NOMO-1 (cell line): ENCODE results near the gene GDA.

ENCODE experiments used
- DNase-seq, 2 experiments: peaks; one replicate each; lab custom pipeline; 2025; ENCODE audit not compliant: unreplicated experiment in 2 of 2; lab: John Stamatoyannopoulos, UW

Gene GDA

DNA sequence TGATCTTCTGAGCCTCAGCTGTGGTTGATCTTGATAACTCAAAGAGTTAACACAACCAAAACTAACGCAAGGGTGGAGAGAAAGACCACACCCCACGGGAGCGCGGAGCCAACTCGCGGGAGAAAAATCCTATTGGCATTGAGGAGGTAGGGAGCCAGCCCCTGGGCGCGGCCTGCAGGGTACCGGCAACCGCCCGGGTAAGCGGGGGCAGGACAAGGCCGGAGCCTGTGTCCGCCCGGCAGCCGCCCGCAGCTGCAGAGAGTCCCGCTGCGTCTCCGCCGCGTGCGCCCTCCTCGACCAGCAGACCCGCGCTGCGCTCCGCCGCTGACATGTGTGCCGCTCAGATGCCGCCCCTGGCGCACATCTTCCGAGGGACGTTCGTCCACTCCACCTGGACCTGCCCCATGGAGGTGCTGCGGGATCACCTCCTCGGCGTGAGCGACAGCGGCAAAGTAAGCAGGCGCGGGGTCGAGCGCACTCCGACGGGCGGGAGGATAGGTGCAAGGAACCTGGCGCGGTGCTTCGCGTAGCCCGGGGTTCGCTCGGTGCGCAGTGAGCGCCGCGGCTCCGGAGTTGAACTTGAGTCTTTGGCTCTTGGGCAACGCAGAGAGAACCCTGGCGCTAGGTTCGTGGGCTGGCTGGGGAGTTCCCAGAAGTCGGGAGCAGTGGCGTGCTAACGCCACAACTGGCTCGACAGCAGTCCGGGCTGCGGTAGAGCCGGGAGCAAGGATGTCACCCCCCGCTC, at the start of gene GDA:
Gene GDA (plus strand): TSS at position 210 of the 745 bp plus-strand sequence. CDS start 120 bp downstream, at position 330.
- no peak for DNase-seq

DNA sequence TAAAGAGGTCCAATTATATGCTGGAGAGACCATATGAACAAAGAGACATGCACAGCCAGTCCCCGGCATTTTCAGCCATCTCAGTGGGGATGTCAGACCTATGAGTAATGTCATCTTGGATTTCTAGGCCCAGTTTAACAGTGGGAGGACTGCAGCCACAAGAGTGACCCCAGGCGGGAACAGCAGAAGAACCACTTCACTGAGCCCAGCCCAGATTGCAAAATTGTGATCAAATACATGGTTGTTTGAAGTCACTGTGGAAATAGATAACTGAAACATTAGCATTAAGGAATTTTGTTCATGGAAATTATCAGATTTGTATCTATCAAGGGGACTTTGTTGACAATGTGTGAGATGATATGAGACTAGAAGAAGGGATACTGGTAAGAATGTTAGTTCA, 46.7 kb upstream of the GDA start:
- DNase-seq, result no peak

DNA sequence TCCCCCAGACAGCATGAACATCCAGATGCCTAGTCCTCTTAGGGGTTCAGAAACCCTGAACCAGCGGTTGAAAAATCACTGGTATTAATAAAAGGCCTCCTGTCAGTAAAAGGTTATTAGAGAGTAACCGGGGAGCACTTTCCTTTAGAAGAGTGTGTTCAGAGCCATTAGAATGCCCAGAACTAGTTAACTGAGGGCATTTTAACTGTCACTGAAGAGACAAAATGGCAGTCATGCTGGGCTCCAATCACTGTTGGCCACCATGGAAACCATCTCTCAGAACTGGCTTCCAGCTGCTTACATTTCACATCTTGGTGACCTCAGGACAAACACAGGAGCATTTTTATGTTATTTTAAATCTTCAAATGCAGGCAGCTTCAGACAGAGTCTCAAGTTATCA, 36.2 kb upstream of the GDA start:
- no peak for DNase-seq

DNA sequence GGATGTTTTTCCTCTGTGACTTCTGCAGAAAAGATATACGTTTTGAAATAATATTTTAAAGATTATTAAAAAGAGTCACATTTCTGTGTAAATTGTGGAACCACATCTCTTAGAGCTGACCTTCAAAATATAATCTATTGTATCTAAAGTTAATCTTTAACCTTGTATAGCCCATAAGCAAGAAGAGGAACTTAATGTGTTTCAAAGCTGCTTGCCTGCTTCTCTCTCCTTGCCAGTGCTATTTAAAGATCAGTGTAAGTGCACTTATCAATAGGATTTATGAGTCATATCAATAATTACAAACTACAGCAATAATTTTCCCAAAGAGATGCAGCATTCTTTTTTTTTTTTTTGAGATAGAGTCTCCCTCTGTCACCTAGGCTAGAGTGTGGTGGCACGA, 29.4 kb upstream of the GDA start:
- peak in 1 of 2 experiments; percentile 17 for DNase-seq

DNA sequence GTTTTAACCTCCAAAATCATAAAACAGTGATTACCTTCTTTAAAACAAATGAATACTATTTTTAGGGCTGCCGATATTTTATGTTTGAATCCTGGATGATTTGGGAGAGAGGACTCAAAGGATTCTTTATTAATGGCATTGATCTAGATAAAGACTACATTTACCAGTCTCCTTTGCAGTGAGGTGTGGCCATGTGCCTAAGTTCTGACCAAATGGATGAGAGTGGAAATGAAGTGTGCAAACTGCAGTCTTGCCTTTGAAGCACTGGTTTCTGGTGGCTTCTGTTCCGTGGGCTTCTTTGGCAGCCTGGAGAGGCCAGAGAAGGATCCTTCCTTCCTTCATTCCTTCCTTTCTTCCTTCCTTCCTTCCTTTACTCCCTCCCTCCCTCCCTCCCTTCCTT, 24.3 kb upstream of the GDA start:
- DNase-seq, result no peak

DNA sequence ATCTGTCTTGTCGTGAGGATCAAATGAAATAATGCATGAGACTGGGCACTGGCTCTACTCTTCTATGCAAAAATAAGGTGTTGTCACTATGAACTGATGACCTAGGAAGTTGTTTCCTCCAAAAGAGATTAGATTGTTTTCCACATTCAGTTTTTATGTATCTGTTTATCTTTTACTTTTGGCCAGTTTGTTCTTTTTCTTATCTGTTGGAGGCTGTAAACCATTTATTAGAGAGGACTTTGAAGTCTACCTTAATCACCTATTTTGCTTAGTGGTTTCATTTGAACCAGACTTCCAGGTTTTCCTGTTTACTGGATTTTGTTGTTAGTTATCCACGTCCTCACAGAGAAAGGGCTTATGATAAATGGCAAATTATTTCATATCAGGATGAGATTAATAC, 21.5 kb upstream of the GDA start:
- no peak for DNase-seq

DNA sequence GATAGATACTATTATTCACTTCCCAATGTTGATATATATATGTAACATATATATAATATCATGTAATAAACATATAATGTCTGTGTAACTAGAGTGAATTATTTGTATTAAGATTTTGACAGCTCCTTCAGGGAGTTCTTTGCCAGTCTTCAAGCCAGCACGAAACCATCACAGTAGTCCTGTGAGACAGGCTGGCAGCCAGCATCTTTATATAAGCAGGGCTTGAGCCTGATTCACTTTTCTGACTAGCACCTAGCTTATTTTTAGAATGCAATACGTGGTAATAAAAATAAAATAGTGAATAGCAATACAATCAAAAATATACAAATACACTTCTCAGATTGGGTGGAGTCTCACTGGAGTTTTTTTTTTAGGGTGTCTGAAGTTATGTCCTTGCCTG, 20.7 kb upstream of the GDA start:
- DNase-seq, result no peak

DNA sequence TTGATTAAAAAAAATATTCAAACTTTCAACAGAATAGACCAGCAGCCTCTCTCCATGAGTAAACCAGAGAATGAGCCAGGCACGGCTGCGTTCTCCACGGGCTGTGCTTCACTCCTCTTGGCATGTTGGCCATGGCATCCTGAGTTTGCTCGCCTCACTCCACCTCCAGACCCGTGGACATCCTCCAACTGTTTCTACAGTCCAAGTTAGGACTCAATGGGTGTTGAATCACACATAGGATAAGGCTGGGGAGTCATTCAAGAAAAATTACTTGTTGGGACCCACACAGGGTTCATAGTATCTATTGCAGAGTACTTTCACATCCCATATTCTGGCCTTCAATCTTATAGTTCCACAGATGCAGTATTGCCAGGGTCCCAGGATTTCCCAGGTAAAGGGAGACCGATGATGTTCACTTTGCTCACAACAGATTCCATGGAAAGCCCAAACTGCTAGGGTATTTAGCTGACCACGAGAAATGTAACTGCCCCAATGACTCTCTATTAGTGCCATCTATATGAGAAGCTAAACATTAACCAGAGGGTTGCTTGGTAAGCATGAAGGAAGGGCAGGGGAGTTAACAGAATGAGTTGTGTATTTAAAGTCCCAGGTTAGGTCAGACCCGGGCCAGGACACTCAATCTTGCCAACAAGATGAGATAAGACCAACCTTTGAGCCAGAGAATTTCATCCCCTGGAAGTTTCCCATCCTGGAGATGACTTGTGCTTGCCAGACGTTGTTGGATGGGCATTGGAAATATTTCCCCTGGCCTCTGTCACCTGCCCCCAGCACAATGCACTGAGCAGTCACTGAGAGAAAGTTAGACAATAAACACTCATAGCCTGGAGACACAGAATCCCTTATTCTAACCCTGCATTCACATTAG, 19.7 kb upstream of the GDA start:
- no peak for DNase-seq

DNA sequence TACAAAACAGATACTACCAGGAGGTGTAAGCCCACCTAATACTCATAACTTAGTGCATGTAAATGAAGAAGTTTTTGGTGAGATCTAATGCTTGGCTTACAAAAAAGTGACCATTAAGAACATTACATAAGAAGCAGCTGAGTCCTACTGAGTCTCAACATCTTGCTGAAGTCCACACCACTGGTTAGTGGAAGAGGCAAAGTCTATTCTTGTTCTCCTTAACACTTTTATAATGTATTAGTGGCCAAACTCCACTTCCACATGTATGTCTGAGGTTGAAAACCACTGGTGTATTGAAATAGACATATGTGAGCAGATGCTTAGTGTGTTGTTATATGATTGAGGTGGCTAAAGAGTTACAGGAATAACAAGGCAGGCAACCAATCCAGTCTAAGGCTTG, 18.9 kb upstream of the GDA start:
- DNase-seq, result no peak

DNA sequence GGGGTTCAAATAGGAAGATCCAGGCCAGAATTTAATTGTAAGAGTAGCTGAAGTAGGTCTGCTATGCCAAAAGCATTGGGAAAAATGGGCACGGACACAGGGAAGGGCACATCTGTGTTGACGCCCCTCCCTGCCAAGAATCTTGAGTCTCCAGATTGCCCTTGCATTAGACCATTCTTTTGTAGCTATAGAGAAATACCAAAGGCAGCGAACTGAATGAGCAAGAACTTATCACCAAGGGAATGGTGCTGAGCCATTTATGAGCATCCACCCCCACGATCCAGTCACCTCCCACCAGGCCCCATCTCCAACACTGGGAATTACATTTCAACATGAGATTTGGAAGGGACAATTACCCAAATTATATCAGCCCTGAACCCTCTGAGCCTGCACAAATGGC, 18.0 kb upstream of the GDA start:
- no peak for DNase-seq

DNA sequence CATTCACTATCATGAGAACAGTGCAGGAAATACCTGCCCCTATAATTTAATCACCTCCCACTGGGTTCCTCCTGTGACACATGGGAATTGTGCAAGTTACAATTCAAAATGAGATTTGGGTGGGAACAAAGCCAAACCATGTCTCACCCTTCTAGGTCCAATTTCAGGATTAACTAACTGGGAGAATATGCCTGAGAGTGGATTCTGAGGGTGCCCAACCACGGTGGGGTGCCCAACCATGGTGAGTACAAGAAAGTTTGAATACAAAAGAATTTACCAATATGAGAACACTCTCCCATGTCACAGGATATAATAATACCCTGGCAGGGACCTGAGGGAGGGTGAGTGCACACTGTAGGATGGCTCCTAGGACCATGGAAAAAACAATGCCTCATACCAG, 17.2 kb upstream of the GDA start:
- DNase-seq, result no peak

DNA sequence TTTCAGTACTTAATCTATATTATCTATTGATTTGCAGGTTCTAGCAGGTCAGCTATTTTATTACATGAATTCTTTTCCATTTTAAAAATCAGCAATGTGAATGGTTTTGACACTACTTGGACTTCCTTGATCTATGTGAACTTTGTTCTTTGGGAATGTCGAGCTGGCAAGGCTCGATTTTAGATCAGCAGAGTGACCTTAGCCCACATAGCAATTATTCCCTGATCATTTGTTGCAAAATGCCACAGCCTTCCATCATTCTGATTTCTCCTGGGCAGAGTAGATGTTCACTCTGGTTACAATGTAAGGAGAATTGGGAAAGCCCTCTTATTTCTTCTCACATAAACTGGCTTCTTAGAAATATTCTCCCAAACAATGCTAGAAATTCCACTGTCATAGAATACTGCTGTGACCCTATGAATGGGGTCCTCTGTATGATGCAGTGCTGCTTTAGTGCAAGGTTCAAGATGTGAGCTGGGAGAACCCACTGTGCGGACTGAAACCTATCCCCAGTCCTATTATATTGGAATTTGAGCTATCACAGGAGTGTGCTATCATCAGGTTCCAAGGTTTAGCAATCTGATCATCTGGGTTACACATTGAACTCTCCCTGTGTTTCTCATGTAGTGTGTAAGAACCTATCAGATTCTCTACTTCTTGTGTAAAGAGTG, 15.7 kb upstream of the GDA start:
- DNase-seq, result no peak

DNA sequence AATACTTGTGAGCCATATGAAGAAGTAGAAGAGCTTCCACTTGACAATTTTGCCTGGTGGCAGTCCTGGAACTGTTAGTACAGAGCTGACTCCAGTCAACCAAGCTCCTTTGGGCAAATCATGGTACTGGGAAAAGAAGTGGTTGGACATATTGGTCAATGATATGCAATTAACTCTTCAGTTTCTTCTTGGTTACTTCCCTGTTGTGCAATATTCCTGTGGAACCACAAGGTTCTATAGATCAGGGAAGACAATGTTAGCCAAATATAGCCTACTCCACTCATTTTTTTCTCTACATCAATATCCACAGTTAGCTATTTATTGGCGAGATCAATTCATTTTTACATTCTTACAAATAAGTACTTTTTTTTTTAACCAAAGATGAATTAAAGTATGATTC, 14.4 kb upstream of the GDA start:
- DNase-seq, result peak in 1 of 2 experiments; percentile 33

DNA sequence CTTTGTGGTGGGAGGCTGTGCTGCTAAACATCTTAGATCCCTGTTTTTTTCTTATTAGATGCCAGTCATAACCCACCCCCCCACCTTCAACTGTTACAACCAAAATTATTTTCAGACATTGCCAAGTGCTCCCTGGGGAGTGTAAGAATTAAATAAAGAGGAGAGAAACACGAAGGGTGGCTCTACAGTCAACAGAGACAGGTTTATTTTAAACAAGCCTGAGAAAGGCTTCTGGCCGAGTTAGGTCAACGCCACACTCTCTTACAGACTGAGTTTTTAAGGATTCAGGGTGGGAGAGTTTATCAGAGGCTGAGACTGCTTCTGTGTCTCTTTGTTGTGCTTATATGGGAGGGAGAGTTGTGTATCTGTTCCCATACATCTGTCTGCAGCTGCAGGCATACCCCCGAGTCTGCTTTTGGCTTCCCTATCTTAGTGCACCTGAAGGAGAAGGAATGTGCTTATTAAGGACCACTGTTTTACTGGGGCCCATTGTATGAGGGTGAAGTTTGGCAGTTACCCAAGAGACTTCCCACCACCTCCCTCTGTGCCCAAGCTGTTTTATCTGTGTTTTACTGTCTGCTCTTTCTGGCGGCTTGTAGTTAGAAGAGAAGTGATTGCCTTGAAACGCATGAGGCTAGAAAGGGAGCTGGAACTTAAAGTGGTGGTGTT, 11.4 kb upstream of the GDA start:
- DNase-seq, result no peak

DNA sequence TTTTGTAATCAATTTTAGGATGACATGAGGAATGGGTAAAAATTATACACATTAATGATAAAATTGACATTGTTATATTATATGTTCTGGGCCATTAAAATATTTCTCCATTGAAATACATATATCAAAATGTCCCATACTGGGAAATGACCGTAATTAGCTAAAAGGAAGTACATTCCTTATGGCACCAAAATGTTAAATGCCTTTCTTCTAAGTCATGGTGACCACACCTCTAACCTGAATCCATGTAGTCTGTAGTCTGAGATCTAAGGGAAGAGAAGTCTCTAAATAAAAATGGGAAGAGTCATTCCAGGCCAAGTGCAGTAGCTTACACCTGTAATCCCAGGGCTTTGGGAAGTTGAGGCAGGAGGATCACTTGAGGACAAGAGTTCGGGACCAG, 10.0 kb upstream of the GDA start:
- no peak for DNase-seq

DNA sequence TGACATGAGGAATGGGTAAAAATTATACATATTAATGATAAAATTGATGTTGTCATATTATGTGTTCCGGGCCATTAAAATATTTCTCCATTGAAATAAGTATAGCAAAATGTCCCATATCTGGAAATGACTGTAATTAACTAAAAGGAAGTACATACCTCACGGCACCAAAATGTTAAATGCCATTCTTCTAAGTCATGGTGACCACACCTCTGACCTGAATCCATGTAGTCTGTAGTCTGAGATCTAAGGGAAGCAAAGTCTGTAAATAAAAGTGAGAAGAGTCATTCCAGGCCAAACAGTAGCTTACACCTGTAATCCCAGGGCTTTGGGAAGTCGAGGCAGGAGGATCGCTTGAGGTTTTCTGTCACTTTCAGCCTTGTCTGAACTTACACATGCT, 8.7 kb upstream of the GDA start:
- no peak for DNase-seq

DNA sequence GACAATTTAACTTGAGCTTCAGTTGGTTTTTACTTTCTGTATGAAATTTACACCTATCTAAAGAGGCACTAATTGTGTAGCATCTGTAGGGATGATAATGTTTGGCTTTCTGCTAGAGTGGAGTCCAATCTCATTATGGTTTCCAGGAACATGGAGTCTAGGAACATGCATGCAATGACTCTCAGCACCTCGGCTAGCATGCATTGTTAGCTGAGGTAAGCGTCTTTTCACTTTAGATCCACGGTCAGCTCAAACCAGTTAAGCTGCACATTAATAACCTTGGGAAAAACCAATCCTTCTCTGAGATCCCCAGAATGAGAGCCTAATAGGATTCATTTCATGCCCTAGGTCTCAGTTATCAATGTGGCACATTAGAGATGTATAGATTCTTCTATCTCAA, 7.8 kb upstream of the GDA start:
- DNase-seq, result no peak

DNA sequence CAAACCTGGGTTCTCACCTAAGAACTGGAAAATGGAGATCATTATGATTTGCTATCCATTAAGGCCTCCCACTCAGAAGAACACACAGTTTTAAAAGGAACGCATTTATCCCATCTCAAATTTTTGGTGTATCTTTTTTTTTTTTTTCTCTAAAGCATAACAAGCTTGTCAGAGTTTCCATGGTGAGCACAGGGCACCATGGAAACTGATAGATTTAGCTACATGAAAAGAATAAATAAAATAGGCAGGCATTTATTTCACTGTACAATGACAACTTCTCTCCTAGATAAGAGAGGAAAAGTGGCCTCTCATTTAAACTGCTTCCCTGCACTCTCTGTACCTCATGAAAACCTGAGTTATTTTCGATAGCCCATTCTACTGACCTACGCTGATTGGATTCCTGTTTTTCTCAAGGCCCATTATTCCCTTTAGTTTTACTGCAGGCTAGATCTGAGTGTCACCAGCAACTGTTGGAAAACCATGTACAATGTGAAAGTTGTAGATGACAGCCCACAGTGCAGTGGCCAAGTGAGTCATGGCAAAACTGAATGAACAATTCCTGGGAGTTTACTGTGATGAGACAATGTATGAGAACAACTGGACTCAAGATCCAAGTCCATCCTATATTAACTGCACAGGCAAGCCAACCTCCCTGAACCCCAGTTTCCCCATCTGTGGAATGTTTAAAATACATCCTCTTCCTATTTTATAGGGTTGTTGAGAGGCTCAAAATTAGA, 4.3 kb upstream of the GDA start:
- no peak for DNase-seq

DNA sequence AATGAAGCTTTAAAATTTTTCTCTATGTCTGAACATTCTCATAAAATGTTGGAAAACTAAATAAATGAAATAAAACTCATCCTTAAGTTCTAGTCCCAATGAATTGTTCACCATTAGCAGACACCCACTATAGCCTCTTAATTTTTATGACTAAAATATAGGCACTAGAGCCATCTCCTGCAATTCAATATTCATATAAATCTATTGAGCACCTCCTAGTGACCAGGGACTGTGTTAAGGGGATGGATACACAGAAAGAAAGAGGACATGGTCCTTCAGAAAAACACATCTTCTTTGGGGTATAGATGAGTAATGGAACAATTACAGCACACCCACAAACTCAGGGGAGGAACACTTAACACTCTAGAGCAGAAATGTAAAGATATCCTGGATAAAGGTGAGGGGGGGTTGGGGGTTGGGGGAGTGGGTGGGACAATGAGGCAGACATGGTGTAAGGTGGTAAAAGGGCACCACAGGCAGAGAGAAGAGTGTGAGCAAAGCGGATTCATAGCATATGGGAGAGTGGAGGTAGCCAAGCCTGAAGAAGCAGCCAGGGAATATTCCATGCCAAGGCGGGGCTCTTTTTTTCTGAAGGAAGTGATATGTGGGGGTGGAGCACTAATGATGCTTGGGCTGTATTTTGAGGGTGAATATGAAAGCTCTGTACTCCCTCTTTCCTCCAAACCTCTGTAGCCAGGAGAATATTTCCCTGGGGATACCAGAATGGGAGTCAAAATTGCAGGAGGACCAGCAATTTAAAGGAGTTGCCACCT, 3.3 kb upstream of the GDA start:
- no peak for DNase-seq

DNA sequence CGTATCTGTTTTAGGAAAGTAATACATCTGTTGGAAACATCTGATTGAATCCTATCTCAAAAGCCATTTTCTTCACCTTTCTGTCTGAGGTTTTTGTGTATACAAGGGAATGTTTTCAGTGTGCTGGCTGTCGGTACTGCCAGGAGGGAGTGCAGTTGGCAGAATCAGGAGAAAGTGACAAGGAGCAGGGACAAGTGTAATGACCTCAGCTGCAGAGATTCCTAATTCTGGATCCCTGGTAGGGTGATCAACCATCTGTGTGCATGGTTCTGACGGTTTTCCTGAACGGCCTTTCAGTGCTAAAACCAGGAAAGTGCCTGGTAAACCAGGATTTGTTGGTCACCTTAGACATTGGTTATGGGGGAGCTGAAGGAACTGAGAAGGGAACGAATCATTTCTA, 1.6 kb upstream of the GDA start:
- no peak for DNase-seq
